ENCODE measurements around the gene DGKI.

Gene DGKI

GRCh38 chr7:137546009-137546408 is 300.8 kb downstream of the DGKI start:
- H3K9me3 ChIP-seq (ENCODE audit: insufficient read depth, low read length), result no peaks in the 10 kb centered on the region
- no peak overlapping the region for H3K4me3 ChIP-seq (ENCODE audit: insufficient read length, low read depth)
- H3K36me3 ChIP-seq (ENCODE audit: insufficient read depth, insufficient read length, low read length), result no peaks in the 10 kb centered on the region
- no peak overlapping the region for H3K9ac ChIP-seq (ENCODE audit: insufficient read length, low read depth)
- no peak for TF ChIP-seq SUZ12 (IDR thresholded peaks at IDR 0.05; ENCODE audit: extremely low read depth, insufficient read depth, insufficient read length)
- TF ChIP-seq YY1 (IDR thresholded peaks at IDR 0.05; ENCODE audit: insufficient read depth, insufficient read length), result no peak
- no peak for TF ChIP-seq ZNF274 (IDR thresholded peaks at IDR 0.05; ENCODE audit: low read depth, low read length)
- DNase-seq (ENCODE audit: low read depth, low spot score), result no peak
- no peaks in the 10 kb centered on the region for H3K27me3 ChIP-seq (ENCODE audit: insufficient read depth, insufficient read length)
- H3K4me1 ChIP-seq (ENCODE audit: insufficient read depth, insufficient read length), result no peaks in the 10 kb centered on the region

DNA sequence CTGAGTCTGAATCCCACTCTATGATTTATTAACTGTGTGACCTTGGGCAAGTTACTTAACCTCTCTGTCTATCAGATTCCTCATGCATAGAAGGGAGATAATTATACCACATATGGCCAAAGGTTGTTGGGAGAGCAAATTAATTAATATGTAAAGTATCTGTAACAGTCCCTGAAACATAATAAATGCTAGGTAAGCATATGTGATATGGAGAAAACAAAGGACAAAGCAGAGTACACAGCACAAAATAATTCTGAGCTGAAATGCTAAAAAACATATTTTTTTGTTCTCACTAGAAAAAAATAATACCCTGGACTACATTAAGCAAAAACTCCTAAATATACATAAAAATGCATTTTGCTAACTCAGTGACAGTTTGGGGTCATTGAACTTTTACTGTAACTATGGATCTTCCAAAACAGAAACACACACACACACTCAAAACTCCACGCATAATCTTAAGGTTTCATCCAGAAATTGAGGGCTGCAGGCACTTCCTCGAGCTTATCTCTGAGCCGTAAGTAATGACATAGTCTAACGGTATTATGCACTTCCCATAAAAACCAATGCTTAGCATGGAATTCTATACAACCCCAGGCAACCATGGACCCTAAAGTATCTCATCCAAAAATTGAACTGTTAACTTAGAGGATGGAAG is 301.6 kb downstream of the DGKI start:
- DNase-seq (ENCODE audit: low read depth, low spot score), result no peak
- H3K9ac ChIP-seq (ENCODE audit: insufficient read length, low read depth), result no peak overlapping the region
- no peaks in the 10 kb centered on the region for H3K27me3 ChIP-seq (ENCODE audit: insufficient read depth, insufficient read length)
- no peaks in the 10 kb centered on the region for H3K36me3 ChIP-seq (ENCODE audit: insufficient read depth, insufficient read length, low read length)
- no peak overlapping the region for H3K4me3 ChIP-seq (ENCODE audit: insufficient read length, low read depth)
- TF ChIP-seq ZNF274 (IDR thresholded peaks at IDR 0.05; ENCODE audit: low read depth, low read length), result no peak
- no peak for TF ChIP-seq YY1 (IDR thresholded peaks at IDR 0.05; ENCODE audit: insufficient read depth, insufficient read length)
- no peak for TF ChIP-seq SUZ12 (IDR thresholded peaks at IDR 0.05; ENCODE audit: extremely low read depth, insufficient read depth, insufficient read length)
- no peaks in the 10 kb centered on the region for H3K4me1 ChIP-seq (ENCODE audit: insufficient read depth, insufficient read length)
- H3K9me3 ChIP-seq (ENCODE audit: insufficient read depth, low read length), result no peaks in the 10 kb centered on the region

DNA sequence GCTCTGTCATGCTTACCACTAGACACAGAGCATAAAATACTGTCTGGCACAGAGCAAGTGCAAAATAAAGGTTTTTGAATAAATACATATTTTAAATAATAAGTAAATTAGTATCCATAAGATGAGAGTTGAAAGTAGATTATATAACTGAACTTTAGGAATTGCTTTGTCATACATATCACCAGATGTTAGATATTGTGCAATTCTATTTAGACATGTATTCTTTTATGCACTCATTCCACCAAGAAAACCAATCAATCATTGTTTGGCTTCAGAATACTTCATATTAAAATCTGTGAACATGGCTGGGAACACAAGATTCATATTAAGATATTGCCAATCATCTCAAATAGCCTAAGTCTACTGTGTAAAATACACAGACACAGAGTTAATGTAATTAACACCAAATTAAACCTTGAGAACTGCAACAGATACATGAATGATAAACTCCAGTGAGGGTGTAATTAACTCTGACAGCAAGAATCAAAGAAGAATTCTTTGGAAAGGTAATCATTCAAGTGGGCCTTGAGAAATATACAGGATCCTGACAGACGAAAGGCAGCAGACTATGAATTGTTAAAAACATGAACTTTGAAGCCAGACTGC is 302.2 kb downstream of the DGKI start:
- no peaks in the 10 kb centered on the region for H3K27me3 ChIP-seq (ENCODE audit: insufficient read depth, insufficient read length)
- no peak overlapping the region for H3K9ac ChIP-seq (ENCODE audit: insufficient read length, low read depth)
- no peaks in the 10 kb centered on the region for H3K9me3 ChIP-seq (ENCODE audit: insufficient read depth, low read length)
- no peaks in the 10 kb centered on the region for H3K4me1 ChIP-seq (ENCODE audit: insufficient read depth, insufficient read length)
- H3K36me3 ChIP-seq (ENCODE audit: insufficient read depth, insufficient read length, low read length), result no peaks in the 10 kb centered on the region
- no peak for DNase-seq (ENCODE audit: low read depth, low spot score)
- no peak overlapping the region for H3K4me3 ChIP-seq (ENCODE audit: insufficient read length, low read depth)
- TF ChIP-seq ZNF274 (IDR thresholded peaks at IDR 0.05; ENCODE audit: low read depth, low read length), result no peak
- no peak for TF ChIP-seq YY1 (IDR thresholded peaks at IDR 0.05; ENCODE audit: insufficient read depth, insufficient read length)
- no peak for TF ChIP-seq SUZ12 (IDR thresholded peaks at IDR 0.05; ENCODE audit: extremely low read depth, insufficient read depth, insufficient read length)

GRCh38 chr7:137539111-137539715 is 307.6 kb downstream of the DGKI start:
- no peaks in the 10 kb centered on the region for H3K4me1 ChIP-seq (ENCODE audit: insufficient read depth, insufficient read length)
- H3K4me3 ChIP-seq (ENCODE audit: insufficient read length, low read depth), result no peak overlapping the region
- H3K36me3 ChIP-seq (ENCODE audit: insufficient read depth, insufficient read length, low read length), result no peaks in the 10 kb centered on the region
- TF ChIP-seq YY1 (IDR thresholded peaks at IDR 0.05; ENCODE audit: insufficient read depth, insufficient read length) (no peak), ZNF274 (IDR thresholded peaks at IDR 0.05; ENCODE audit: low read depth, low read length) (no peak), SUZ12 (IDR thresholded peaks at IDR 0.05; ENCODE audit: extremely low read depth, insufficient read depth, insufficient read length) (no peak)
- H3K27me3 ChIP-seq (ENCODE audit: insufficient read depth, insufficient read length), result no peaks in the 10 kb centered on the region
- no peak for DNase-seq (ENCODE audit: low read depth, low spot score)
- H3K9ac ChIP-seq (ENCODE audit: insufficient read length, low read depth), result no peak overlapping the region
- H3K9me3 ChIP-seq (ENCODE audit: insufficient read depth, low read length), result no peaks in the 10 kb centered on the region

DNA sequence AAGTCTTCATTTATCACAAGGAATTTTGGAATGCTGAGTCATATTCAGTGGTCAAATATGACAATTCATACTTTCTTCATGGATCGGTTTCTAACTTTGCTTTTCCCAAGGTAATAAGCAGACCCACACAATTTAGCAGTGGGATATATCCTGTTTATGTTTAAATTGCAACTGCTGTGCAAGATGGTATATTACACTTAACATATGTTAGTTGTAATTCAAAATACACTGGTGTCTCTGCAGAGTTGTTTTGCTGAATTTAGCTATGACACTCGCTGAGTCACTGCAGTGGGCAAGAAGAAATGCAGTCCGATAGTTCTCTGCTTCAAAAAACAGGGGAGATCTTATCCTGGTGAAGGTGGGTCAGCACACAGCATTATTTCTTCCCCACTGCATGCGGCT is 308.4 kb downstream of the DGKI start:
- Histone ChIP-seq H3K9ac (ENCODE audit: insufficient read length, low read depth) (no peak overlapping the region), H3K36me3 (ENCODE audit: insufficient read depth, insufficient read length, low read length) (no peaks in the 10 kb centered on the region), H3K9me3 (ENCODE audit: insufficient read depth, low read length) (no peaks in the 10 kb centered on the region), H3K4me1 (ENCODE audit: insufficient read depth, insufficient read length) (no peaks in the 10 kb centered on the region), H3K4me3 (ENCODE audit: insufficient read length, low read depth) (no peak overlapping the region), H3K27me3 (ENCODE audit: insufficient read depth, insufficient read length) (no peaks in the 10 kb centered on the region)
- TF ChIP-seq YY1 (IDR thresholded peaks at IDR 0.05; ENCODE audit: insufficient read depth, insufficient read length), result no peak
- no peak for TF ChIP-seq SUZ12 (IDR thresholded peaks at IDR 0.05; ENCODE audit: extremely low read depth, insufficient read depth, insufficient read length)
- TF ChIP-seq ZNF274 (IDR thresholded peaks at IDR 0.05; ENCODE audit: low read depth, low read length), result no peak
- no peak for DNase-seq (ENCODE audit: low read depth, low spot score)

DNA sequence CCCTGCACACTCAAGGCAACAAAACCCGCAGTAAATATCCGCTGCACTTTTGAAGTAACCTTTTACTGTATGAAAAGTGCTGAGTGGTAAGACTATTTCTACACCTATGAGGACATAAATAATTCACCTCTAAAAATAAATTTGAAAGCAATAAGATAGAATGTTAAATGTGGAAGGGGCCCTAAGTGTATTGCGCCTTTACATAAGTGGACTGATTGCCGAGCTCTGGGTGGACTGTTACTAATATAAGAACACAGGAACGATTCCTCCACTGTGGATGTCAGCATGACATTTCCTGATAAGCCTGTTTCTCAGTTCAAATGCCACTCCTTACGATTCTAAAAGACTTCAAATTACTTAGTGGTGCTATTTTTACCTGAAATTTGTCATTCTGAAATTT is 311.2 kb downstream of the DGKI start:
- Histone ChIP-seq H3K27me3 (ENCODE audit: insufficient read depth, insufficient read length) (no peaks in the 10 kb centered on the region), H3K9ac (ENCODE audit: insufficient read length, low read depth) (no peak overlapping the region), H3K9me3 (ENCODE audit: insufficient read depth, low read length) (no peaks in the 10 kb centered on the region), H3K4me3 (ENCODE audit: insufficient read length, low read depth) (no peak overlapping the region), H3K36me3 (ENCODE audit: insufficient read depth, insufficient read length, low read length) (no peaks in the 10 kb centered on the region), H3K4me1 (ENCODE audit: insufficient read depth, insufficient read length) (no peaks in the 10 kb centered on the region)
- DNase-seq (ENCODE audit: low read depth, low spot score), result no peak
- TF ChIP-seq YY1 (IDR thresholded peaks at IDR 0.05; ENCODE audit: insufficient read depth, insufficient read length) (no peak), SUZ12 (IDR thresholded peaks at IDR 0.05; ENCODE audit: extremely low read depth, insufficient read depth, insufficient read length) (no peak), ZNF274 (IDR thresholded peaks at IDR 0.05; ENCODE audit: low read depth, low read length) (no peak)

- H3K4me3 ChIP-seq (ENCODE audit: insufficient read length, low read depth), result no peak overlapping the region
- no peaks in the 10 kb centered on the region for H3K27me3 ChIP-seq (ENCODE audit: insufficient read depth, insufficient read length)
- H3K4me1 ChIP-seq (ENCODE audit: insufficient read depth, insufficient read length), result no peaks in the 10 kb centered on the region
- TF ChIP-seq ZNF274 (IDR thresholded peaks at IDR 0.05; ENCODE audit: low read depth, low read length) (no peak), SUZ12 (IDR thresholded peaks at IDR 0.05; ENCODE audit: extremely low read depth, insufficient read depth, insufficient read length) (no peak), YY1 (IDR thresholded peaks at IDR 0.05; ENCODE audit: insufficient read depth, insufficient read length) (no peak)
- H3K9me3 ChIP-seq (ENCODE audit: insufficient read depth, low read length), result no peaks in the 10 kb centered on the region
- H3K9ac ChIP-seq (ENCODE audit: insufficient read length, low read depth), result no peak overlapping the region
- H3K36me3 ChIP-seq (ENCODE audit: insufficient read depth, insufficient read length, low read length), result no peaks in the 10 kb centered on the region
- no peak for DNase-seq (ENCODE audit: low read depth, low spot score)
Measured at GRCh38 chr7:137531671-137532070, 315.1 kb downstream of the DGKI start.

Measured in NT2/D1 (cell line).